ENCODE measurements around the gene PARPBP.

The PARPBP gene

GRCh38 chr12:102106905-102107304, 13.1 kb upstream of the PARPBP start:
- no peak for DNase-seq (ENCODE audit: low read depth)
- TF ChIP-seq CTCF (conservative IDR thresholded peaks at IDR 0.05; ENCODE audit: control insufficient read depth, insufficient read depth, low read depth, low read length) = no peak
- H3K4me3 ChIP-seq (ENCODE audit: control insufficient read depth, low read depth, low read length) = no peak overlapping the region

GRCh38 chr12:102107970-102108369, 12.0 kb upstream of the PARPBP start:
- no peak overlapping the region for H3K4me3 ChIP-seq (ENCODE audit: control insufficient read depth, low read depth, low read length)
- no peak for TF ChIP-seq CTCF (conservative IDR thresholded peaks at IDR 0.05; ENCODE audit: control insufficient read depth, insufficient read depth, low read depth, low read length)
- DNase-seq (ENCODE audit: low read depth) = no peak

GRCh38 chr12:102110782-102111181, 9.2 kb upstream of the PARPBP start:
- H3K4me3 ChIP-seq (ENCODE audit: control insufficient read depth, low read depth, low read length) = no peak overlapping the region
- TF ChIP-seq CTCF (conservative IDR thresholded peaks at IDR 0.05; ENCODE audit: control insufficient read depth, insufficient read depth, low read depth, low read length) = no peak
- no peak for DNase-seq (ENCODE audit: low read depth)

- TF ChIP-seq CTCF (conservative IDR thresholded peaks at IDR 0.05; ENCODE audit: control insufficient read depth, insufficient read depth, low read depth, low read length) = no peak
- no peak overlapping the region for H3K4me3 ChIP-seq (ENCODE audit: control insufficient read depth, low read depth, low read length)
- no peak for DNase-seq (ENCODE audit: low read depth)
These were observed 5.8 kb upstream of the PARPBP start for GRCh38 chr12:102114212-102114611.

- no peak for DNase-seq (ENCODE audit: low read depth)
- no peak overlapping the region for H3K4me3 ChIP-seq (ENCODE audit: control insufficient read depth, low read depth, low read length)
- TF ChIP-seq CTCF (conservative IDR thresholded peaks at IDR 0.05; ENCODE audit: control insufficient read depth, insufficient read depth, low read depth, low read length) = no peak
These were observed 3.6 kb upstream of the PARPBP start for GRCh38 chr12:102116392-102116791.

- H3K4me3 ChIP-seq (ENCODE audit: control insufficient read depth, low read depth, low read length) = peak overlapping the region; percentile 89
- no peak for TF ChIP-seq CTCF (conservative IDR thresholded peaks at IDR 0.05; ENCODE audit: control insufficient read depth, insufficient read depth, low read depth, low read length)
- no peak for DNase-seq (ENCODE audit: low read depth)
These were observed 1.1 kb upstream of the PARPBP start for GRCh38 chr12:102118874-102119273.

GRCh38 chr12:102120564-102120873, 536 bp downstream of the PARPBP start:
- TF ChIP-seq CTCF (conservative IDR thresholded peaks at IDR 0.05; ENCODE audit: control insufficient read depth, insufficient read depth, low read depth, low read length) = no peak
- DNase-seq (ENCODE audit: low read depth) = no peak
- H3K4me3 ChIP-seq (ENCODE audit: control insufficient read depth, low read depth, low read length) = peak overlapping the region; percentile 89

All from fibroblast of mammary gland (primary cell).